ENCODE data around the gene TET2. TPM values are rescaled to one million over a fixed set of nuclear protein-coding genes. Genes with fewer than 3 reads are reported as not detected.

The TET2 gene
- total RNA-seq, 6 donors from 2014 or later, result 25.1 to 41.9 (median 29.7) TPM

- TF ChIP-seq CTCF (IDR thresholded peaks at IDR 0.05), result no peak
- no peak for TF ChIP-seq EP300 (IDR thresholded peaks at IDR 0.05)
- no peak for TF ChIP-seq POLR2AphosphoS5 (IDR thresholded peaks at IDR 0.05)
- TF ChIP-seq POLR2A (IDR thresholded peaks at IDR 0.05), result no peak
- Histone ChIP-seq H3K27ac (no peak overlapping the region), H3K27me3 (no peaks in the 10 kb centered on the region), H3K9me3 (no peaks in the 10 kb centered on the region), H3K36me3 (no peaks in the 10 kb centered on the region), H3K4me3 (no peak overlapping the region), H3K4me1 (peaks cover 0 to 14% (median 3%) of the 10 kb centered on the region in 4 donors)
- DNase-seq (no peak), ATAC-seq (ENCODE audit: low FRiP score in 2 of 2) (no peak)
- WGBS, 2 donors, result 100% methylated on average over 1 of the region's 1 CpG
Observed at GRCh38 chr4:105171912-105172311, 25.2 kb downstream of the TET2 start.

GRCh38 chr4:105174098-105174497 is 27.4 kb downstream of the TET2 start:
- no peak for TF ChIP-seq POLR2A (IDR thresholded peaks at IDR 0.05)
- TF ChIP-seq POLR2AphosphoS5 (IDR thresholded peaks at IDR 0.05), result no peak
- TF ChIP-seq EP300 (IDR thresholded peaks at IDR 0.05), result no peak
- TF ChIP-seq CTCF (IDR thresholded peaks at IDR 0.05), result no peak
- Histone ChIP-seq H3K36me3 (no peaks in the 10 kb centered on the region), H3K9me3 (no peaks in the 10 kb centered on the region), H3K4me1 (peaks cover 0 to 14% (median 3%) of the 10 kb centered on the region in 4 donors), H3K4me3 (no peak overlapping the region), H3K27ac (no peak overlapping the region), H3K27me3 (no peaks in the 10 kb centered on the region)
- no peak for ATAC-seq (ENCODE audit: low FRiP score in 2 of 2)
- 97% methylated on average over 2 of the region's 2 CpGs for WGBS, 2 donors
- DNase-seq, result no peak

GRCh38 chr4:105179539-105180401 is 33.1 kb downstream of the TET2 start:
- TF ChIP-seq POLR2A (IDR thresholded peaks at IDR 0.05) (no peak), EP300 (IDR thresholded peaks at IDR 0.05) (no peak), CTCF (IDR thresholded peaks at IDR 0.05) (no peak), POLR2AphosphoS5 (IDR thresholded peaks at IDR 0.05) (no peak)
- Histone ChIP-seq H3K4me1 (peaks cover 0 to 11% (median 3%) of the 10 kb centered on the region in 4 donors), H3K36me3 (peaks cover 0 to 2% (median 0%) of the 10 kb centered on the region in 4 donors), H3K27ac (no peak overlapping the region), H3K27me3 (no peaks in the 10 kb centered on the region), H3K4me3 (no peak overlapping the region), H3K9me3 (no peaks in the 10 kb centered on the region)
- no peak for ATAC-seq (ENCODE audit: low FRiP score in 2 of 2)
- no peak for DNase-seq

- no peak for ATAC-seq (ENCODE audit: low FRiP score in 2 of 2)
- no peak overlapping the region for H3K4me3 ChIP-seq
- H3K27ac ChIP-seq, result no peak overlapping the region
- H3K36me3 ChIP-seq, result peaks cover 0 to 2% (median 0%) of the 10 kb centered on the region in 4 donors
- 66 to 89% methylated on average over 2 of the region's 2 CpGs for WGBS, 2 donors
- TF ChIP-seq EP300 (IDR thresholded peaks at IDR 0.05) (no peak), POLR2AphosphoS5 (IDR thresholded peaks at IDR 0.05) (no peak), CTCF (IDR thresholded peaks at IDR 0.05) (no peak), POLR2A (IDR thresholded peaks at IDR 0.05) (no peak)
- H3K27me3 ChIP-seq, result no peaks in the 10 kb centered on the region
- DNase-seq, result no peak
- H3K9me3 ChIP-seq, result no peaks in the 10 kb centered on the region
- peaks cover 0 to 11% (median 4%) of the 10 kb centered on the region in 4 donors for H3K4me1 ChIP-seq
Observed at GRCh38 chr4:105181259-105181658, 34.6 kb downstream of the TET2 start.
